Adrenal gland (tissue), 5 donors: ENCODE measurements around the gene FRAT1.

ENCODE experiments used
- CTCF ChIP-seq, 6 experiments: fragments of 450-650 bp in 4 of 6; fragments of 200-600 bp in 2 of 6; sonication (generic) in 1 of 6; IDR thresholded peaks; 1 replicate in 5 of 6; 2 replicates in 1 of 6; pipeline versions ENCODE4 v1.5.1 to v1.8.0; 2016 to 2021; ENCODE audit warnings: antibody characterized with exemption in 6 of 6, mild to moderate bottlenecking in 2 of 6, moderate library complexity in 1 of 6
- POLR2A ChIP-seq, 2 donors: fragments of 450-650 bp; IDR thresholded peaks; one replicate each; pipeline ENCODE4 v1.6.1; 2017; ENCODE audit warnings: antibody characterized with exemption in 2 of 2, mild to moderate bottlenecking in 2 of 2, moderate library complexity in 1 of 2
- donor health status: DM: no; HTN: no; CAD: no.

GRCh38 chr10:97312897-97313296 lies 6.2 kb upstream of the FRAT1 start:
- TF ChIP-seq CTCF (IDR thresholded peaks at IDR 0.05): no peak
- no peak for TF ChIP-seq POLR2A (IDR thresholded peaks at IDR 0.05)
